ENCODE measurements around the gene GLIPR1L1. TPM values are rescaled to one million over a fixed set of nuclear protein-coding genes. Genes with fewer than 3 reads are reported as not detected.

Gene GLIPR1L1
- total RNA-seq, 2 experiments from 2014 or later = not detected

DNA sequence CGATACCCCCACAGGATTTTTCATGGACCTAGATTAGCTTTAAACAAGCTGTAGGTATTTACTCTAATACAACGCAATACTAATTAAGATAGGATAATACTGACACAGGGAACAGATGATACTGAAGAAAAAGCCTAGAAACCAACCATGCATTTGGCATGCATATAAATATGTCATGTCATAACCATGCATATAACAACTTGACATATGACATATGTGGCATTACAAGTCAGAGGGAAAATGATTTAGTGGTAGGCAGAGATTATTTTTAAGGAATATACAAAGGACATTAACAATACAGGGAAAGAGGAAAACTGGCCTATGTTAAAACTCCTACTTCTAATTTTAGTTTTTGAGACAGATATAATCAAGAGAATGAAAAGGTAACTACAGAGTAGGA, 32.2 kb upstream of the GLIPR1L1 start:
- H3K36me3 Mint-ChIP-seq (ENCODE audit: low read depth) = no peaks in the 10 kb centered on the region
- H3K27me3 Mint-ChIP-seq = no peaks in the 10 kb centered on the region
- H3K9me3 Mint-ChIP-seq = no peaks in the 10 kb centered on the region

DNA sequence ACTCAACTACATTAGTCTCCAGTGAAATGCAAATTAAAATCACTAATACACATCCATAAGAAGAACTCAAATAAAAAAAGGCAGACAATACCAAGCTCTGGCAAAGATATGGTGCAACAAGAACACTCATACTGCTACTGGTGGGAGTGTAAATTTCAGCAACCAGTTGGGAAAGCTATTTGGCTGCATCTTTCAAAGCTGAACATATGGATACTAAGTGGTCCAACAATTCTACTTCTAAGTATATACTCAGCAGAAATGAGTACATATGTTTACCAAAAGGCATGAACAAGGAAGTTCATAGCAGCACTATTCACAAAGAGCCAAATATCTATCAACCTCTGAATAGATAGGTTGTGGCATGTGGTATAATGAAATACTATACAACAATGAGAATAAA, 31.7 kb upstream of the GLIPR1L1 start:
- Mint-ChIP-seq H3K36me3 (ENCODE audit: low read depth) (no peaks in the 10 kb centered on the region), H3K4me1 (ENCODE audit: low read depth) (no peaks in the 10 kb centered on the region), H3K4me3 (no peak overlapping the region), H3K27ac (no peak overlapping the region), H3K9me3 (no peaks in the 10 kb centered on the region), H3K27me3 (no peaks in the 10 kb centered on the region)
- Histone ChIP-seq H3K9me3 (ENCODE audit: control insufficient read depth in 1 of 2, insufficient read depth in 1 of 2, low read length in 2 of 2) (peaks cover 0 to 8% of the 10 kb centered on the region in 2 experiments), H3K27me3 (ENCODE audit: control insufficient read depth in 1 of 2, insufficient read depth in 2 of 2, low read length in 2 of 2) (no peaks in the 10 kb centered on the region), H3K4me1 (ENCODE audit: insufficient read depth, low read length) (no peaks in the 10 kb centered on the region), H3K36me3 (ENCODE audit: insufficient read depth, low read length) (no peaks in the 10 kb centered on the region), H3K4me3 (ENCODE audit: low read length) (no peak overlapping the region), H3K27ac (ENCODE audit: low read depth in 1 of 2, low read length in 2 of 2) (no peak overlapping the region)
- ATAC-seq (ENCODE audit: poor library complexity) (no peak), DNase-seq (no peak)
- intact Hi-C loops (cut with DNase I, micrococcal nuclease) = no loop called here
- CTCF ChIA-PET = no interaction called here
- POLR2A ChIA-PET = no interaction called here
- TF ChIP-seq, protein P1, sequence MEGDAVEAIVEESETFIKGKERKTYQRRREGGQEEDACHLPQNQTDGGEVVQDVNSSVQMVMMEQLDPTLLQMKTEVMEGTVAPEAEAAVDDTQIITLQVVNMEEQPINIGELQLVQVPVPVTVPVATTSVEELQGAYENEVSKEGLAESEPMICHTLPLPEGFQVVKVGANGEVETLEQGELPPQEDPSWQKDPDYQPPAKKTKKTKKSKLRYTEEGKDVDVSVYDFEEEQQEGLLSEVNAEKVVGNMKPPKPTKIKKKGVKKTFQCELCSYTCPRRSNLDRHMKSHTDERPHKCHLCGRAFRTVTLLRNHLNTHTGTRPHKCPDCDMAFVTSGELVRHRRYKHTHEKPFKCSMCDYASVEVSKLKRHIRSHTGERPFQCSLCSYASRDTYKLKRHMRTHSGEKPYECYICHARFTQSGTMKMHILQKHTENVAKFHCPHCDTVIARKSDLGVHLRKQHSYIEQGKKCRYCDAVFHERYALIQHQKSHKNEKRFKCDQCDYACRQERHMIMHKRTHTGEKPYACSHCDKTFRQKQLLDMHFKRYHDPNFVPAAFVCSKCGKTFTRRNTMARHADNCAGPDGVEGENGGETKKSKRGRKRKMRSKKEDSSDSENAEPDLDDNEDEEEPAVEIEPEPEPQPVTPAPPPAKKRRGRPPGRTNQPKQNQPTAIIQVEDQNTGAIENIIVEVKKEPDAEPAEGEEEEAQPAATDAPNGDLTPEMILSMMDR (IDR thresholded peaks at IDR 0.05) = no peak

More for the DNA sequence above, 32.2 kb upstream of the GLIPR1L1 start:
- Histone ChIP-seq H3K27me3 (ENCODE audit: control insufficient read depth in 1 of 2, insufficient read depth in 2 of 2, low read length in 2 of 2) (no peaks in the 10 kb centered on the region), H3K27ac (ENCODE audit: low read depth in 1 of 2, low read length in 2 of 2) (no peak overlapping the region), H3K4me1 (ENCODE audit: insufficient read depth, low read length) (no peaks in the 10 kb centered on the region), H3K36me3 (ENCODE audit: insufficient read depth, low read length) (no peaks in the 10 kb centered on the region), H3K9me3 (ENCODE audit: control insufficient read depth in 1 of 2, insufficient read depth in 1 of 2, low read length in 2 of 2) (peaks cover 0 to 8% of the 10 kb centered on the region in 2 experiments), H3K4me3 (ENCODE audit: low read length) (no peak overlapping the region)
- intact Hi-C loops (cut with DNase I, micrococcal nuclease) = no loop called here
- ChIA-PET CTCF (no interaction called here), POLR2A (no interaction called here)
- no peak for ATAC-seq (ENCODE audit: poor library complexity)
- Mint-ChIP-seq H3K4me3 (no peak overlapping the region), H3K27ac (no peak overlapping the region), H3K4me1 (ENCODE audit: low read depth) (no peaks in the 10 kb centered on the region)
- TF ChIP-seq, protein P1 (IDR thresholded peaks at IDR 0.05) = no peak
- no peak for DNase-seq

DNA sequence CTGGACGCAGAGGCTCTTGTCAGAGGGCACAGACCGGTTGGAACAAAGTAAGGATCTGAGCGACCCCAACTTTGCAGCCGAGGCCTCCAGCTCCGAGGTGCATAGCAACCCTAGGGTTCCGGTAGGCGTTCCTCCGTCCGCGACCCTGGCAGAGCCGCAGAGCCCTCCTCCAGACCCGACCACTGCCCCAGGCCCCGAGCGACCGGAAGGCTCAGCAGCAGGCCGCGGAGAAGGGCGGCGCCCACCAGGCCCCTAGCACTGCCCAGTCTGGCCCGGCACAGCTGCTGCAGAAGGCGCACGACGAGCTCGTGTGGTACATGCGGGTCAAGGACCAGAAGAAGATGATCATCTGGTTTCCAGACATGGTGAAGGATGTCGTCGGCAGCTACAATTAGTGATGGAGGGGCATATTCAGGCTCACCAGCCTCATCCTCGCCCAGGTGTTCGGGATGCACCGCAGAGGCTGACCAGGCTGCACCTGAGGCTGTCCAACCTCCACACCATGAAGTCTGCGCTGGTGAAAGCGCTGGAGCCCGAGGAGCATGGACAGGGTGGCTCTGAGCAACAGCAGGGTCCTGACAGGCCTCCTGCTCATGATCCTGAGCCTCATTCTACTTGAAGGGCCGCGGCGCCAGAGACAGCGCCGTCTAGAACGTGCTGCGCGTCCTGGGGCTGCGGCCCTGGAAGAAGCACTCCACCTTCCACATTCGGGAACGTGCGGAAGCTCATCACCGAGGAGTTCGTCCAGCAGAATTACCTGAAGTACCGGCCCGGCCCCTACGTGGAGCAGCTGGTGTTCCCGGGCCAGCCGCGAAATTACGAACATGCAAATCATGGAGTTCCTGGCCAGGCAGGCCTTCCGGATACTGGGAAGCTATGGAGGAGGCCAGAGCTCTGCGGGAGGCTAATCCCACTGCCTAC, 28.8 kb upstream of the GLIPR1L1 start:
- no peaks in the 10 kb centered on the region for H3K27me3 Mint-ChIP-seq
- H3K9me3 ChIP-seq (ENCODE audit: control insufficient read depth in 1 of 2, insufficient read depth in 1 of 2, low read length in 2 of 2) = peaks cover 0 to 8% of the 10 kb centered on the region in 2 experiments
- intact Hi-C loops (cut with DNase I, micrococcal nuclease) = no loop called here

More for the DNA sequence above, 28.8 kb upstream of the GLIPR1L1 start:
- POLR2A ChIA-PET = no interaction called here
- Mint-ChIP-seq H3K36me3 (ENCODE audit: low read depth) (no peaks in the 10 kb centered on the region), H3K4me1 (ENCODE audit: low read depth) (no peaks in the 10 kb centered on the region), H3K27ac (no peak overlapping the region), H3K4me3 (no peak overlapping the region), H3K9me3 (no peaks in the 10 kb centered on the region)
- Histone ChIP-seq H3K36me3 (ENCODE audit: insufficient read depth, low read length) (no peaks in the 10 kb centered on the region), H3K27ac (ENCODE audit: low read depth in 1 of 2, low read length in 2 of 2) (no peak overlapping the region), H3K4me3 (ENCODE audit: low read length) (no peak overlapping the region), H3K4me1 (ENCODE audit: insufficient read depth, low read length) (no peaks in the 10 kb centered on the region), H3K27me3 (ENCODE audit: control insufficient read depth in 1 of 2, insufficient read depth in 2 of 2, low read length in 2 of 2) (no peaks in the 10 kb centered on the region)
- CTCF ChIA-PET = no interaction called here
- no peak for ATAC-seq (ENCODE audit: poor library complexity)
- TF ChIP-seq, protein P1 (IDR thresholded peaks at IDR 0.05) = no peak
- DNase-seq = no peak
